ENCODE data around the gene ZFAND3.

GRCh38 chr6:38119516-38119915, 300.0 kb downstream of the ZFAND3 start:
- no peak for TF ChIP-seq POLR2A (IDR thresholded peaks at IDR 0.05; ENCODE audit: low read depth, low read length)
- TF ChIP-seq POLR2AphosphoS5 (IDR thresholded peaks at IDR 0.05; ENCODE audit: low read depth, low read length): no peak
